ENCODE data around the gene DPPA5. TPM values are rescaled to one million over a fixed set of nuclear protein-coding genes. Genes with fewer than 3 reads are reported as not detected.
A peak's percentile ranks its signal among the peaks of the same experiment; 100 is the strongest.
"Not testable (repeated sequence)": the region's sequence is repeated elsewhere in the genome, so short reads cannot be mapped to it uniquely, and the experiment has no call there.

DPPA5 gene
- total RNA-seq, 1 experiment from 2014 or later = not detected

- no peak for DNase-seq (ENCODE audit: low spot score)
These were observed 10.0 kb upstream of the DPPA5 start for GRCh38 chr6:73364121-73364520.

GRCh38 chr6:73363537-73363875, 9.4 kb upstream of the DPPA5 start:
- no peak for DNase-seq (ENCODE audit: low spot score)

GRCh38 chr6:73362869-73363536, 8.9 kb upstream of the DPPA5 start:
- no peak for DNase-seq (ENCODE audit: low spot score)

GRCh38 chr6:73362358-73362757, 8.3 kb upstream of the DPPA5 start, which contains the start of gene KHDC3L:
TSS of gene KHDC3L (plus strand) at chr6:73362658. CDS start at chr6:73362730, 72 bp downstream.
- no peak for DNase-seq (ENCODE audit: low spot score)

- DNase-seq (ENCODE audit: low spot score) = no peak
These were observed 4.8 kb downstream of the DPPA5 start for GRCh38 chr6:73349311-73349710.

GRCh38 chr6:73348550-73349204, 5.4 kb downstream of the DPPA5 start:
- no peak for DNase-seq (ENCODE audit: low spot score)

GRCh38 chr6:73343164-73343563, 10.9 kb downstream of the DPPA5 start:
- DNase-seq (ENCODE audit: low spot score) = no peak

GRCh38 chr6:73342174-73342573, 11.9 kb downstream of the DPPA5 start:
- no peak for DNase-seq (ENCODE audit: low spot score)

GRCh38 chr6:73341335-73341734, 12.7 kb downstream of the DPPA5 start:
- DNase-seq (ENCODE audit: low spot score) = no peak

GRCh38 chr6:73340048-73340447, 14.0 kb downstream of the DPPA5 start:
- no peak for DNase-seq (ENCODE audit: low spot score)

- peak; percentile 31 for DNase-seq (ENCODE audit: low spot score)
These were observed 14.7 kb downstream of the DPPA5 start for GRCh38 chr6:73339340-73339739.

- DNase-seq (ENCODE audit: low spot score) = no peak
These were observed 24.9 kb downstream of the DPPA5 start for GRCh38 chr6:73329201-73329600.

- no peak for DNase-seq (ENCODE audit: low spot score)
These were observed 25.3 kb downstream of the DPPA5 start for GRCh38 chr6:73328790-73329189.

- no peak for DNase-seq (ENCODE audit: low spot score)
These were observed 28.4 kb downstream of the DPPA5 start for GRCh38 chr6:73325656-73326055.

- no peak for DNase-seq (ENCODE audit: low spot score)
These were observed 30.8 kb downstream of the DPPA5 start for GRCh38 chr6:73323323-73323722.

- no peak for DNase-seq (ENCODE audit: low spot score)
These were observed 39.2 kb downstream of the DPPA5 start for GRCh38 chr6:73314577-73315492.

- not testable (repeated sequence) for DNase-seq (ENCODE audit: low spot score)
These were observed 43.6 kb downstream of the DPPA5 start for GRCh38 chr6:73310503-73310845.

- DNase-seq (ENCODE audit: low spot score) = peak; percentile 59
These were observed 44.1 kb downstream of the DPPA5 start for GRCh38 chr6:73309785-73310502.

- DNase-seq (ENCODE audit: low spot score) = no peak
These were observed 44.6 kb downstream of the DPPA5 start for GRCh38 chr6:73309535-73309784.

- peak; percentile 19 for DNase-seq (ENCODE audit: low spot score)
These were observed 45.2 kb downstream of the DPPA5 start for GRCh38 chr6:73308712-73309534.

GRCh38 chr6:73303773-73304172, 50.3 kb downstream of the DPPA5 start:
- not testable (repeated sequence) for DNase-seq (ENCODE audit: low spot score)
